ENCODE measurements around the gene TMEM150A.
A peak's percentile ranks its signal among the peaks of the same experiment; 100 is the strongest.
"Not testable (repeated sequence)": the region's sequence is repeated elsewhere in the genome, so short reads cannot be mapped to it uniquely, and the experiment has no call there.

Gene TMEM150A

GRCh38 chr2:85602476-85603234 lies at the start of gene TMEM150A:
Gene TMEM150A, minus strand, starts transcription at chr2:85602698. Its CDS starts 750 bp downstream, at chr2:85601948.
- peak; percentile 87 to 91 for DNase-seq

DNA sequence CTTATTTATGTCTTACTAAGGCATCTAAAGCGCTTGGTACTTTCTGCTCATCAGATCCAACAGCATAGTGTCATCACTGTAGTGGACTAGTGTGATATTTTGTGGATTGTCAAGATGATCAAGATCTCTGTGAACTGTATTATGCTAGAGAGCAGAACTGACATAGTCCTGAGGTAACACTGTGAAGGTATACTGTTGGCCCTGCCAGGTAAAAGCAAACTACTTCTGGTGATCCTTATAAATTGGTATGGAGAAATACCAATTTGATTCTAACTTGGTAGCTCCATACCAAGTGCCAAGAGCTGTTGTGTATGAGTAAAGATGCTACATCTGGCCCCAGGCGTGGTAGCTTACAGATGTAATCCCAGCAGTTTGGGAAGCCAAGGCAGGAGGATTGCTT lies 49.6 kb upstream of the TMEM150A start:
- no peak for DNase-seq

- DNase-seq: no peak
These were observed 48.6 kb upstream of the TMEM150A start for GRCh38 chr2:85651097-85651496.

- DNase-seq: no peak
These were observed 48.0 kb upstream of the TMEM150A start for GRCh38 chr2:85650456-85650855.

- DNase-seq: no peak
These were observed 47.0 kb upstream of the TMEM150A start for GRCh38 chr2:85649201-85650190.

DNA sequence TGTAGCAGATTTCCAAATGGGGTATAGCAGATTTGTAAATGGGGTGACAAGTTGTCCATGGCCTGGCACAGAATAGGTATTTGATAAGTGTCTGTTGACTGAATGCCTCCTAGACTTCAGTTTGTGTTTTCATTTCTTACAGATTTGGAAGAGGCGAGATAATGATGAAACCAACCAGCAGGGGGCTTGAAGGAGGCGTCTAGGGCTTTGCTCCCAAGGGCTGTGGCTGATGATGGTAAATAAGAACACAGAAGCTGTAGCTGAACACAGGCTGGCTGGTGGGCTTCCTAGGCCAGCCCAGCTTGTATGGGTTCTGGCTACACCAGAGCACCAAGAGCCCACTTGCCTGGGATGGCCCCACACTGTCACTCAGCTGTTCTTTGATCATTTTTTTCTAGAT lies 46.1 kb upstream of the TMEM150A start:
- peak in 1 of 2 donors; percentile 8 for DNase-seq

GRCh38 chr2:85647823-85648526 lies 45.5 kb upstream of the TMEM150A start:
- DNase-seq: peak in 1 of 2 donors; percentile 21

DNA sequence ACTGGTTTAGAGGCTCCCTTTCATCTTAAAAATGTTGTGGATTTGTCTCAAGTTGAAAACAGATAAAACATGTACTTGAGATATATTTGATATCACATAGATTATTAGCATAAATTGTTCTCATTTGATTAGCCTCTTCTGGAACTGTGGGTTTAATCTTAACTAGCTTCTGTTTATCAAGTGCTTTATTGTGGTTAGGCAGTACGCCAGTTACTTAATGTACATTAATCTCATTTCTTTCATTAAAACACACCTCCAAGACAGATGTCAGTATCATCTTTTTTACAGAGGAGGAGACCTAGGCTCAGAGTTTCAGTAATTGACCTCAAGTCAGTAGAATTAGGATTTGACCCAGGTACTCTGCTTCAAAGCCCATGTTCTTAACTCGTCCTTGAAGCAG lies 43.7 kb upstream of the TMEM150A start:
- no peak for DNase-seq

DNA sequence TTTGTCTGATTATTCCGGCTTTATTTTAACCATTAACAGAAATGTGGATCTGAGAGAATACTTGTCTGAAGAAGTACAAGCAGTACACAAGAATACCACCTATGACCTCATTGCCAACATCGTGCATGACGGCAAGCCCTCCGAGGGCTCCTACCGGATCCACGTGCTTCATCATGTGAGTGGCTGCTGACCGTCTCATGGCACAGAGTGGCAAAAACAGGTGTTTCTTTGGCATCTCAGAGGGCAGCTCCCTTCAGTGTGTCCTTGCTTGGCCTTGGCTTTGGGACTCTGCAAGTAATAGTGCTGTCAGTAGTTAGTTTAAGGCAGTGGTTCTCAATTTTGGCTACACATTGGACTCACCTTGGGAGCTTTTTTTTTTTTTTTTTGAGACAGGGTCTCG lies 42.4 kb upstream of the TMEM150A start:
- DNase-seq: no peak

- DNase-seq: peak in 1 of 2 donors; percentile 37
These were observed 40.2 kb upstream of the TMEM150A start for GRCh38 chr2:85642725-85643124.

GRCh38 chr2:85635636-85636035 lies 33.1 kb upstream of the TMEM150A start:
- DNase-seq: no peak

DNA sequence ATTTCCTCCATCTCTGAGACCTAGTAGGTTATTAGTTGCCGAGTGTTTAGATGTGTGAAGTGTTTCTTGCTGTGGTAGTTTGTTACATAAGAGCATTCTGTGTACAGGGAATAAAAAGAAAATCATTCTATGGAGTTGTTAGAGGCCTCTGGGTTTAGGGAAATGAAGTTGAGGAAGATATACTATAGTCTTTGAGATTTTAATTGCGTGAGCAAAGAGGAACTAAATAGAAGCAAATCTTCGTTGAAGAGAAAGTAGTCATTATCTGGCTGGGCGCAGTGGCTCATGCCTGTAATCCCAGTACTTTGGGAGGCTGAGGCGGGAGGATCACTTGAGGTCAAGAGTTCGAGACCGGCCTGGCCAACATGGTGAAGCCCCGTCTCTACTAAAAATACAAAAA lies 32.5 kb upstream of the TMEM150A start:
- DNase-seq: no peak

GRCh38 chr2:85631316-85631715 lies 28.8 kb upstream of the TMEM150A start:
- no peak for DNase-seq

- DNase-seq: no peak
These were observed 26.2 kb upstream of the TMEM150A start for GRCh38 chr2:85628658-85629057.

DNA sequence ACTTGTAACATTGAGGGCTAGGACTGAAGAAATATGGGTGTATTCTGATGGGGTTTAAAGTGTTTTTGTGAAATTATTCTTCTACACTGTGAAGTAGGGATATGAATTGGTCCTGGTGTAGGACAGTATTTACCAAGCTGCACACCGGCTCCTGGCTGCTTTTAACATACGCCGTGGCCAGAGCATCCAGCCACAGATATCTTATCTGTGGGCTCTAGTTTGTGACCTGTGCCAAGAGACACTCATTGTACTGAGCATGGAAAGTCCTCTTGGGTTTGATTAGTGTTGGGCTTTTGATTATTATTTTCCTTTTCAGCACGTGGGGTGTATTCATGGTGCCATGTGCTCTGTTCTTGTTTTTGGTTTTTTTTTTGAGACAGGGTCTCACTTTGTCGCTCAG lies 21.5 kb upstream of the TMEM150A start:
- DNase-seq: no peak

DNA sequence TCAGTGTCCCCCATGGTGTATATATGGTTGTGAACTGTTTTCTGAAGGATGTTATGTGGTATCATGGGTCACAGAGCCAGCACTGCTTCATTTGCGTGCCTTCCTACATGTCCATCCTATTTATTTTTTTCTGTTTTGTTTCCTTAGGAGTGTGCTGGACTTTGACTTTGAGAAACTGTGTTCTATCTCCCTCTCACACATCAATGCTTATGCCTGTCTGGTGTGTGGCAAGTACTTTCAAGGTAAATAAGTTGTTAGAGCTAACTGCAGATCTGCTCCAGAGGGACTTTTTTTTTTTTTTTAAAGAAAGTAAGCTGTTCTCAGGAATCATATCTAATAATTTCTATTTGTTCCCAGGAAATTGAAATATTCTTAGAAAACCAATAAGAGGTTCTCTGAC lies 18.8 kb upstream of the TMEM150A start:
- DNase-seq: no peak

- DNase-seq: no peak
These were observed 17.1 kb upstream of the TMEM150A start for GRCh38 chr2:85619617-85620016.

- not testable (repeated sequence) for DNase-seq
These were observed 15.2 kb upstream of the TMEM150A start for GRCh38 chr2:85617723-85618122.

GRCh38 chr2:85615413-85615728 lies 12.9 kb upstream of the TMEM150A start:
- DNase-seq: no peak

DNA sequence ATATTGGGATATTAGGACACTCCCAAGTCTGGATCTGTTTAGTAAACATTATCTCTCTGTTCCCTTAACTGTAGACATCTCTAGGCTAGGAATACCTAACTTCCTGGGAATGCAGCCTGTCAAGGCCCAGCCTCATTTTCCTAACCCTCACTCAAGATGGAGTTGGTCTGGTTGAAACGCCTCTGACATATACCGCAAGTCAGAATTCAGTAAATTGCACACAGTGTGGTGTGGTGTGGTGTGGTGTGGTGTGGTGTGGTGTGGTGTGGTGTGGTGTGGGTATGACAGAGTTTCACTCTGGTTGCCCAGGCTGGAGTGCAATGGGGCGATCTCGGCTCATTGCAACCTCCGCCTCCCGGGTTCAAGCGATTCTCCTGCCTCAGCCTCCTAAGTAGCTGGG lies 12.3 kb upstream of the TMEM150A start:
- DNase-seq: not testable (repeated sequence)

DNA sequence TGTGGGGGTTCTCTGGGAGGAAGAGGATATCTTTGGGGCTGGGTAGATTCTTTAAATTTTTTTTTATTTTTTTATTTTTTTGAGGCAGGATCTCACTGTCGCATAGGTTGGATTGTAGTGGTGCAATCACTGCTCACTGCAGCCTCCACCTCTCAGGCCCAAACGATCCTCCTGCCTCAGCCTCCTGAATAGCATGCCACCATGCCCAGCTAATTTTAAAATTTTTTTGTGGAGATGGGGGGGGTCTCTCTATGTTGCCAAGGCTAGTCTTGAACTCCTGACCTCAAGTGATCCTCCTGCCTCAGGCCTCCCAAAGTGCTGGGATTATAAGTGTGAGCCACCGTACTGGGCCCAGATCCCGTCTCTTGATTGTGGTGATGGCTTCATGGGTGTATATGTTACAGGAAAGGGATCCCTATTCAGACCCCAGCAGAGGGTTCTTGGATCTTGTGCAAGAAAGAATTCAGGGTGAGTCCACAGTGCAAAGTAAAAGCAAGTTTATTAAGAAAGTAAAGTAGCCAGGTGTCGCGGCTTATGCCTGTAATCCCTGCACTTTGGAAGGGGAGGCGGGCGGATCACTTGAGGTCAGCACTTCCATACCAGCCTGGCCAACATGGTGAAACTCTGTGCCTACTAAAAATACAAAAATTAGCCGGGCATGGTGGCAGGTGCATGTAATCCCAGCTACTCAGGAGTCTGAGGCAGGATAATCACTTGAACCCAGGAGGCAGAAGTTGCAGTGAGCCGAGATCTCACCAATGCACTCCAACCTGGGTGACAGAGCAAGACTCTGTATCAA lies 11.4 kb upstream of the TMEM150A start:
- no peak for DNase-seq

Data from CD4-positive, alpha-beta T cell treated with Interferon alpha-2 for 1 hour (primary cell).